Measurements from ENCODE around the gene GRID1.

GRID1 gene

GRCh38 chr10:85648279-85648754 lies 718.3 kb downstream of the GRID1 start:
- Histone ChIP-seq H4K8ac (ENCODE audit: low read depth, low read length) (no peak overlapping the region), H2BK120ac (ENCODE audit: low read depth, low read length) (no peak overlapping the region), H3K9ac (ENCODE audit: low read length) (no peak overlapping the region), H3K4me1 (ENCODE audit: control insufficient read depth, low read depth, low read length) (no peaks in the 10 kb centered on the region), H2BK15ac (replicated peaks; ENCODE audit: low read depth) (no peak overlapping the region), H4K5ac (ENCODE audit: low read length) (no peak overlapping the region), H3K4me2 (ENCODE audit: low read length) (no peak overlapping the region), H2BK5ac (ENCODE audit: low read length) (no peak overlapping the region), H3K18ac (ENCODE audit: low read length) (no peak overlapping the region), H3K4me3 (ENCODE audit: low read length) (no peak overlapping the region), H3K27ac (ENCODE audit: low read depth, low read length) (no peak overlapping the region), H3K79me2 (ENCODE audit: control insufficient read depth, insufficient read depth, low read length) (no peaks in the 10 kb centered on the region), H3K79me1 (ENCODE audit: low read length) (no peaks in the 10 kb centered on the region), H3K27me3 (ENCODE audit: insufficient read depth, low read length, poor library complexity) (no peaks in the 10 kb centered on the region), H3K36me3 (ENCODE audit: control insufficient read depth, insufficient read depth, low read length) (no peaks in the 10 kb centered on the region), H2AK5ac (ENCODE audit: low read length) (no peak overlapping the region), H3K23ac (ENCODE audit: low read length) (no peak overlapping the region), H3K56ac (ENCODE audit: low read length) (no peak overlapping the region), H3K4ac (ENCODE audit: low read depth, low read length) (no peak overlapping the region)
- WGBS (ENCODE audit: extremely low coverage, insufficient coverage, low lambda C conversion rate) = no CpG with 5 or more reads among the region's 6 CpGs
- DNase-seq = no peak

GRCh38 chr10:85647741-85648140 lies 718.9 kb downstream of the GRID1 start:
- DNase-seq = no peak
- H3K79me1 ChIP-seq (ENCODE audit: low read length) = no peaks in the 10 kb centered on the region
- H4K8ac ChIP-seq (ENCODE audit: low read depth, low read length) = no peak overlapping the region
- H3K4me3 ChIP-seq (ENCODE audit: low read length) = no peak overlapping the region
- no peak overlapping the region for H3K4ac ChIP-seq (ENCODE audit: low read depth, low read length)
- no peaks in the 10 kb centered on the region for H3K36me3 ChIP-seq (ENCODE audit: control insufficient read depth, insufficient read depth, low read length)
- peaks cover 4% of the 10 kb centered on the region for H3K4me1 ChIP-seq (ENCODE audit: control insufficient read depth, low read depth, low read length)
- no peak overlapping the region for H2BK15ac ChIP-seq (replicated peaks; ENCODE audit: low read depth)
- no peak overlapping the region for H3K9ac ChIP-seq (ENCODE audit: low read length)
- no peaks in the 10 kb centered on the region for H3K79me2 ChIP-seq (ENCODE audit: control insufficient read depth, insufficient read depth, low read length)
- no peak overlapping the region for H4K5ac ChIP-seq (ENCODE audit: low read length)
- H3K27me3 ChIP-seq (ENCODE audit: insufficient read depth, low read length, poor library complexity) = no peaks in the 10 kb centered on the region
- no peak overlapping the region for H3K4me2 ChIP-seq (ENCODE audit: low read length)
- H3K56ac ChIP-seq (ENCODE audit: low read length) = no peak overlapping the region
- H3K18ac ChIP-seq (ENCODE audit: low read length) = no peak overlapping the region
- WGBS (ENCODE audit: extremely low coverage, insufficient coverage, low lambda C conversion rate) = no CpG with 5 or more reads among the region's 5 CpGs
- no peak overlapping the region for H2AK5ac ChIP-seq (ENCODE audit: low read length)
- no peak overlapping the region for H2BK5ac ChIP-seq (ENCODE audit: low read length)
- H3K23ac ChIP-seq (ENCODE audit: low read length) = no peak overlapping the region
- no peak overlapping the region for H2BK120ac ChIP-seq (ENCODE audit: low read depth, low read length)
- no peak overlapping the region for H3K27ac ChIP-seq (ENCODE audit: low read depth, low read length)

- Histone ChIP-seq H2BK5ac (ENCODE audit: low read length) (peak overlapping the region; percentile 32), H4K5ac (ENCODE audit: low read length) (no peak overlapping the region), H3K79me1 (ENCODE audit: low read length) (no peaks in the 10 kb centered on the region), H3K27me3 (ENCODE audit: insufficient read depth, low read length, poor library complexity) (no peaks in the 10 kb centered on the region), H3K27ac (ENCODE audit: low read depth, low read length) (no peak overlapping the region), H3K4me1 (ENCODE audit: control insufficient read depth, low read depth, low read length) (peaks cover 4% of the 10 kb centered on the region), H3K56ac (ENCODE audit: low read length) (no peak overlapping the region), H3K23ac (ENCODE audit: low read length) (no peak overlapping the region), H3K4ac (ENCODE audit: low read depth, low read length) (no peak overlapping the region), H3K79me2 (ENCODE audit: control insufficient read depth, insufficient read depth, low read length) (no peaks in the 10 kb centered on the region), H3K9ac (ENCODE audit: low read length) (no peak overlapping the region), H2BK15ac (replicated peaks; ENCODE audit: low read depth) (no peak overlapping the region), H2BK120ac (ENCODE audit: low read depth, low read length) (no peak overlapping the region), H4K8ac (ENCODE audit: low read depth, low read length) (no peak overlapping the region), H3K4me3 (ENCODE audit: low read length) (no peak overlapping the region), H2AK5ac (ENCODE audit: low read length) (peak overlapping the region; percentile 25), H3K18ac (ENCODE audit: low read length) (no peak overlapping the region), H3K36me3 (ENCODE audit: control insufficient read depth, insufficient read depth, low read length) (no peaks in the 10 kb centered on the region), H3K4me2 (ENCODE audit: low read length) (no peak overlapping the region)
- WGBS (ENCODE audit: extremely low coverage, insufficient coverage, low lambda C conversion rate) = no CpG with 5 or more reads among the region's 7 CpGs
- no peak for DNase-seq
Observed at GRCh38 chr10:85645926-85646711, 720.5 kb downstream of the GRID1 start.

- no peak overlapping the region for H3K4ac ChIP-seq (ENCODE audit: low read depth, low read length)
- H4K8ac ChIP-seq (ENCODE audit: low read depth, low read length) = no peak overlapping the region
- H3K4me1 ChIP-seq (ENCODE audit: control insufficient read depth, low read depth, low read length) = peaks cover 4% of the 10 kb centered on the region
- no peak overlapping the region for H3K56ac ChIP-seq (ENCODE audit: low read length)
- peak; percentile 55 for DNase-seq
- H3K36me3 ChIP-seq (ENCODE audit: control insufficient read depth, insufficient read depth, low read length) = no peaks in the 10 kb centered on the region
- H4K5ac ChIP-seq (ENCODE audit: low read length) = no peak overlapping the region
- H3K27me3 ChIP-seq (ENCODE audit: insufficient read depth, low read length, poor library complexity) = no peaks in the 10 kb centered on the region
- H3K79me2 ChIP-seq (ENCODE audit: control insufficient read depth, insufficient read depth, low read length) = no peaks in the 10 kb centered on the region
- no peak overlapping the region for H3K23ac ChIP-seq (ENCODE audit: low read length)
- no peak overlapping the region for H2BK5ac ChIP-seq (ENCODE audit: low read length)
- no peaks in the 10 kb centered on the region for H3K79me1 ChIP-seq (ENCODE audit: low read length)
- no CpG with 5 or more reads among the region's 3 CpGs for WGBS (ENCODE audit: extremely low coverage, insufficient coverage, low lambda C conversion rate)
- no peak overlapping the region for H2AK5ac ChIP-seq (ENCODE audit: low read length)
- no peak overlapping the region for H3K27ac ChIP-seq (ENCODE audit: low read depth, low read length)
- no peak overlapping the region for H3K4me2 ChIP-seq (ENCODE audit: low read length)
- H2BK120ac ChIP-seq (ENCODE audit: low read depth, low read length) = no peak overlapping the region
- H3K4me3 ChIP-seq (ENCODE audit: low read length) = no peak overlapping the region
- no peak overlapping the region for H3K18ac ChIP-seq (ENCODE audit: low read length)
- H3K9ac ChIP-seq (ENCODE audit: low read length) = no peak overlapping the region
- no peak overlapping the region for H2BK15ac ChIP-seq (replicated peaks; ENCODE audit: low read depth)
Observed at GRCh38 chr10:85645053-85645452, 721.5 kb downstream of the GRID1 start.

- Histone ChIP-seq H2AK5ac (ENCODE audit: low read length) (no peak overlapping the region), H3K4me1 (ENCODE audit: control insufficient read depth, low read depth, low read length) (peaks cover 4% of the 10 kb centered on the region), H3K4me3 (ENCODE audit: low read length) (no peak overlapping the region), H3K4me2 (ENCODE audit: low read length) (no peak overlapping the region), H3K27me3 (ENCODE audit: insufficient read depth, low read length, poor library complexity) (no peaks in the 10 kb centered on the region), H2BK15ac (replicated peaks; ENCODE audit: low read depth) (no peak overlapping the region), H3K79me1 (ENCODE audit: low read length) (no peaks in the 10 kb centered on the region), H3K9ac (ENCODE audit: low read length) (no peak overlapping the region), H3K56ac (ENCODE audit: low read length) (no peak overlapping the region), H3K27ac (ENCODE audit: low read depth, low read length) (no peak overlapping the region), H2BK120ac (ENCODE audit: low read depth, low read length) (no peak overlapping the region), H3K4ac (ENCODE audit: low read depth, low read length) (no peak overlapping the region), H3K79me2 (ENCODE audit: control insufficient read depth, insufficient read depth, low read length) (no peaks in the 10 kb centered on the region), H3K23ac (ENCODE audit: low read length) (no peak overlapping the region), H4K5ac (ENCODE audit: low read length) (no peak overlapping the region), H3K36me3 (ENCODE audit: control insufficient read depth, insufficient read depth, low read length) (no peaks in the 10 kb centered on the region), H4K8ac (ENCODE audit: low read depth, low read length) (no peak overlapping the region), H2BK5ac (ENCODE audit: low read length) (no peak overlapping the region), H3K18ac (ENCODE audit: low read length) (no peak overlapping the region)
- WGBS (ENCODE audit: extremely low coverage, insufficient coverage, low lambda C conversion rate) = no CpG with 5 or more reads among the region's 6 CpGs
- peak; percentile 59 for DNase-seq
Observed at GRCh38 chr10:85643845-85644525, 722.6 kb downstream of the GRID1 start.
